Activated T-cell treated with anti-CD3 and anti-CD28 coated beads, Interleukin-2, amount 50 U/mL, for 4 hours (primary cell): ENCODE measurements around the gene KCNQ5. TPM values are rescaled to one million over a fixed set of nuclear protein-coding genes. Genes with fewer than 3 reads are reported as not detected.

Experiments used
- ATAC-seq, 2 donors: fragments of 200-7000 bp; cut with Tn5 transposase; one replicate each; pipeline ENCODE4 v1.10.0; 2021
- DNase-seq: peaks from one replicate; pipeline ENCODE4 v3.0.0-alpha.2; 2020
- H3K27me3 Mint-ChIP-seq: one replicate; pipeline ENCODE4 v1.8.0; 2021; ENCODE audit warnings: low read depth, mixed read lengths
- H3K36me3 Mint-ChIP-seq: one replicate; pipeline ENCODE4 v1.8.0; 2022; ENCODE audit warnings: mixed read lengths; ENCODE audit not compliant: insufficient read depth
- H3K4me1 Mint-ChIP-seq: one replicate; pipeline ENCODE4 v1.8.0; 2021; ENCODE audit warnings: low read depth, mixed read lengths
- H3K4me3 Mint-ChIP-seq: one replicate; pipeline ENCODE4 v1.8.0; 2021; ENCODE audit warnings: mild to moderate bottlenecking, moderate library complexity, mixed read lengths
- H3K9me3 Mint-ChIP-seq: one replicate; pipeline ENCODE4 v1.8.0; 2021; ENCODE audit warnings: mixed read lengths
- total RNA-seq, 3 donors: library from RNA; stranded (reverse); gene quantifications; one replicate each; pipeline ENCODE4 v1.2.1, GENCODE V29; 2021

Gene KCNQ5
- total RNA-seq, 3 donors from 2014 or later = 9.7 to 13.1 (median 11.0) TPM

- no peaks in the 10 kb centered on the region for H3K36me3 Mint-ChIP-seq
- no peaks in the 10 kb centered on the region for H3K27me3 Mint-ChIP-seq
- H3K9me3 Mint-ChIP-seq = no peaks in the 10 kb centered on the region
- H3K4me3 Mint-ChIP-seq = no peak overlapping the region
- DNase-seq (no peak), ATAC-seq (no peak)
- no peaks in the 10 kb centered on the region for H3K4me1 Mint-ChIP-seq
Observed at GRCh38 chr6:73074175-73074574, 452.3 kb downstream of the KCNQ5 start.

- DNase-seq (no peak), ATAC-seq (no peak)
- Mint-ChIP-seq H3K4me1 (no peaks in the 10 kb centered on the region), H3K4me3 (no peak overlapping the region), H3K36me3 (no peaks in the 10 kb centered on the region), H3K9me3 (no peaks in the 10 kb centered on the region), H3K27me3 (no peaks in the 10 kb centered on the region)
Observed at GRCh38 chr6:73076211-73076954, 454.5 kb downstream of the KCNQ5 start.

- Mint-ChIP-seq H3K9me3 (no peaks in the 10 kb centered on the region), H3K36me3 (no peaks in the 10 kb centered on the region), H3K4me1 (no peaks in the 10 kb centered on the region), H3K4me3 (no peak overlapping the region), H3K27me3 (no peaks in the 10 kb centered on the region)
- no peak for DNase-seq
- no peak for ATAC-seq
Observed at GRCh38 chr6:73078333-73078862, 456.5 kb downstream of the KCNQ5 start.

GRCh38 chr6:73078908-73079610 is 457.2 kb downstream of the KCNQ5 start:
- ATAC-seq = no peak
- no peaks in the 10 kb centered on the region for H3K4me1 Mint-ChIP-seq
- no peak overlapping the region for H3K4me3 Mint-ChIP-seq
- DNase-seq = no peak
- H3K9me3 Mint-ChIP-seq = no peaks in the 10 kb centered on the region
- H3K36me3 Mint-ChIP-seq = no peaks in the 10 kb centered on the region
- no peaks in the 10 kb centered on the region for H3K27me3 Mint-ChIP-seq

- no peak overlapping the region for H3K4me3 Mint-ChIP-seq
Observed at GRCh38 chr6:73079611-73079955, 457.7 kb downstream of the KCNQ5 start.

GRCh38 chr6:73079978-73080377 is 458.1 kb downstream of the KCNQ5 start:
- DNase-seq = no peak
- H3K27me3 Mint-ChIP-seq = no peaks in the 10 kb centered on the region
- no peaks in the 10 kb centered on the region for H3K9me3 Mint-ChIP-seq
- no peak overlapping the region for H3K4me3 Mint-ChIP-seq
- no peaks in the 10 kb centered on the region for H3K36me3 Mint-ChIP-seq
- no peaks in the 10 kb centered on the region for H3K4me1 Mint-ChIP-seq
- ATAC-seq = no peak

More at GRCh38 chr6:73079611-73079955, 457.7 kb downstream of the KCNQ5 start:
- DNase-seq (no peak), ATAC-seq (no peak)
- Mint-ChIP-seq H3K9me3 (no peaks in the 10 kb centered on the region), H3K27me3 (no peaks in the 10 kb centered on the region), H3K36me3 (no peaks in the 10 kb centered on the region), H3K4me1 (no peaks in the 10 kb centered on the region)

- H3K4me1 Mint-ChIP-seq = no peaks in the 10 kb centered on the region
- no peaks in the 10 kb centered on the region for H3K9me3 Mint-ChIP-seq
- DNase-seq (no peak), ATAC-seq (no peak)
- H3K4me3 Mint-ChIP-seq = no peak overlapping the region
- no peaks in the 10 kb centered on the region for H3K27me3 Mint-ChIP-seq
- H3K36me3 Mint-ChIP-seq = no peaks in the 10 kb centered on the region
Observed at GRCh38 chr6:73081955-73082354, 460.1 kb downstream of the KCNQ5 start.

- ATAC-seq (no peak), DNase-seq (no peak)
- Mint-ChIP-seq H3K9me3 (no peaks in the 10 kb centered on the region), H3K36me3 (peaks cover 2% of the 10 kb centered on the region), H3K27me3 (no peaks in the 10 kb centered on the region), H3K4me1 (no peaks in the 10 kb centered on the region), H3K4me3 (no peak overlapping the region)
Observed at GRCh38 chr6:73083886-73084285, 462.0 kb downstream of the KCNQ5 start.

- Mint-ChIP-seq H3K4me3 (no peak overlapping the region), H3K36me3 (peaks cover 6% of the 10 kb centered on the region), H3K4me1 (no peaks in the 10 kb centered on the region), H3K27me3 (no peaks in the 10 kb centered on the region), H3K9me3 (no peaks in the 10 kb centered on the region)
- DNase-seq (no peak), ATAC-seq (no peak)
Observed at GRCh38 chr6:73085443-73085871, 463.6 kb downstream of the KCNQ5 start.

- H3K4me3 Mint-ChIP-seq = no peak overlapping the region
- peaks cover 4% of the 10 kb centered on the region for H3K9me3 Mint-ChIP-seq
- no peaks in the 10 kb centered on the region for H3K27me3 Mint-ChIP-seq
- H3K36me3 Mint-ChIP-seq = peaks cover 10% of the 10 kb centered on the region
- H3K4me1 Mint-ChIP-seq = no peaks in the 10 kb centered on the region
- DNase-seq = no peak
- ATAC-seq = no peak
Observed at GRCh38 chr6:73086726-73087125, 464.9 kb downstream of the KCNQ5 start.

GRCh38 chr6:73088138-73088813 is 466.4 kb downstream of the KCNQ5 start:
- DNase-seq (no peak), ATAC-seq (no peak)
- no peaks in the 10 kb centered on the region for H3K4me1 Mint-ChIP-seq
- H3K4me3 Mint-ChIP-seq = no peak overlapping the region
- H3K36me3 Mint-ChIP-seq = peaks cover 10% of the 10 kb centered on the region
- H3K9me3 Mint-ChIP-seq = peaks cover 7% of the 10 kb centered on the region
- no peaks in the 10 kb centered on the region for H3K27me3 Mint-ChIP-seq

- peaks cover 2% of the 10 kb centered on the region for H3K36me3 Mint-ChIP-seq
- ATAC-seq (no peak), DNase-seq (no peak)
- H3K4me3 Mint-ChIP-seq = no peak overlapping the region
- no peaks in the 10 kb centered on the region for H3K27me3 Mint-ChIP-seq
- H3K4me1 Mint-ChIP-seq = no peaks in the 10 kb centered on the region
- H3K9me3 Mint-ChIP-seq = peaks cover 9% of the 10 kb centered on the region
Observed at GRCh38 chr6:73104921-73105320, 483.1 kb downstream of the KCNQ5 start.

- ATAC-seq = no peak
- Mint-ChIP-seq H3K36me3 (peaks cover 5% of the 10 kb centered on the region), H3K9me3 (peaks cover 2% of the 10 kb centered on the region), H3K4me1 (no peaks in the 10 kb centered on the region), H3K4me3 (no peak overlapping the region), H3K27me3 (no peaks in the 10 kb centered on the region)
- DNase-seq = no peak
Observed at GRCh38 chr6:73107016-73107415, 485.2 kb downstream of the KCNQ5 start.

- H3K27me3 Mint-ChIP-seq = no peaks in the 10 kb centered on the region
- no peak for DNase-seq
- peaks cover 7% of the 10 kb centered on the region for H3K36me3 Mint-ChIP-seq
- no peaks in the 10 kb centered on the region for H3K9me3 Mint-ChIP-seq
- no peak overlapping the region for H3K4me3 Mint-ChIP-seq
- H3K4me1 Mint-ChIP-seq = no peaks in the 10 kb centered on the region
- ATAC-seq = no peak
Observed at GRCh38 chr6:73108949-73109348, 487.1 kb downstream of the KCNQ5 start.
